CD4-positive, alpha-beta T cell treated with Interleukin-4 for 1 hour (primary cell): ENCODE results near the gene SRPRB.

Experiments used
- DNase-seq, 2 donors: peaks; one replicate each; pipeline ENCODE4 v3.0.0-alpha.2; 2020 to 2022

The SRPRB gene

GRCh38 chr3:133828576-133829309 lies 23.1 kb downstream of the SRPRB start:
- no peak for DNase-seq

- no peak for DNase-seq
Measured at GRCh38 chr3:133829310-133829707, 23.7 kb downstream of the SRPRB start.

- no peak for DNase-seq
Measured at GRCh38 chr3:133830071-133830470, 24.5 kb downstream of the SRPRB start.

- DNase-seq: no peak
Measured at GRCh38 chr3:133831966-133832801, 26.6 kb downstream of the SRPRB start.

- no peak for DNase-seq
Measured at GRCh38 chr3:133832802-133833144, 27.2 kb downstream of the SRPRB start.

GRCh38 chr3:133833267-133833666 lies 27.7 kb downstream of the SRPRB start:
- no peak for DNase-seq

- DNase-seq: no peak
Measured at GRCh38 chr3:133833880-133834620, 28.4 kb downstream of the SRPRB start.

- no peak for DNase-seq
Measured at GRCh38 chr3:133834621-133835417, 29.2 kb downstream of the SRPRB start.

- DNase-seq: no peak
Measured at GRCh38 chr3:133835418-133835743, 29.8 kb downstream of the SRPRB start.

GRCh38 chr3:133835961-133836360 lies 30.3 kb downstream of the SRPRB start:
- DNase-seq: no peak

GRCh38 chr3:133836497-133837158 lies 31.0 kb downstream of the SRPRB start:
- DNase-seq: no peak

- DNase-seq: no peak
Measured at GRCh38 chr3:133837487-133838295, 32.1 kb downstream of the SRPRB start.

GRCh38 chr3:133838296-133838789 lies 32.7 kb downstream of the SRPRB start:
- DNase-seq: no peak

- no peak for DNase-seq
Measured at GRCh38 chr3:133838916-133839800, 33.5 kb downstream of the SRPRB start.

- no peak for DNase-seq
Measured at GRCh38 chr3:133840055-133840737, 34.6 kb downstream of the SRPRB start.

- DNase-seq: no peak
Measured at GRCh38 chr3:133840767-133841166, 35.2 kb downstream of the SRPRB start.

- DNase-seq: no peak
Measured at GRCh38 chr3:133841196-133841595, 35.6 kb downstream of the SRPRB start.

- no peak for DNase-seq
Measured at GRCh38 chr3:133842158-133842557, 36.5 kb downstream of the SRPRB start.

GRCh38 chr3:133843634-133844033 lies 38.0 kb downstream of the SRPRB start:
- no peak for DNase-seq

GRCh38 chr3:133845127-133845526 lies 39.5 kb downstream of the SRPRB start:
- no peak for DNase-seq
